ENCODE data around the gene NOL3. TPM values are rescaled to one million over a fixed set of nuclear protein-coding genes. Genes with fewer than 3 reads are reported as not detected.

The NOL3 gene
- total and polyA plus RNA-seq, 2 of the 13 experiments (the other 11 are each of a cell fraction or from before 2014, with no cell fraction given) = 5.7 to 20.5 TPM

- 0 out of 2 replicates have a peak, but pooled peaks have one; percentile 32 for TF ChIP-seq THAP9 (CRISPR knock-in tag; IDR thresholded peaks at IDR 0.05; ENCODE audit: borderline replicate concordance)
- TF ChIP-seq PCBP1 (IDR thresholded peaks at IDR 0.05; ENCODE audit: borderline replicate concordance, low read depth, low read length) = 0 out of 2 replicates have a peak, but pooled peaks have one; percentile 52
- TF ChIP-seq ZNF501 (CRISPR knock-in tag; IDR thresholded peaks at IDR 0.05) = peak; percentile 72
- 0 out of 2 replicates have a peak, but pooled peaks have one; percentile 4 for TF ChIP-seq CTCF (CRISPR knock-in tag; IDR thresholded peaks at IDR 0.05)
- TF ChIP-seq HOXD1 (CRISPR knock-in tag; IDR thresholded peaks at IDR 0.05) = 0 out of 2 replicates have a peak, but pooled peaks have one; percentile 16
- no peak for TF ChIP-seq NONO (IDR thresholded peaks at IDR 0.05)
- peak; percentile 54; the same call in 1 of the 2 replicates for TF ChIP-seq NONO (CRISPR knock-in tag; conservative IDR thresholded peaks at IDR 0.05)
- no peak for TF ChIP-seq YY1 (IDR thresholded peaks at IDR 0.05; ENCODE audit: insufficient read depth, insufficient replicate concordance, low read depth, low read length)
- TF ChIP-seq AGO1 (IDR thresholded peaks at IDR 0.05; ENCODE audit: low read depth, low read length, poor library complexity, severe bottlenecking) = peak; percentile 95
- TF ChIP-seq CREM (IDR thresholded peaks at IDR 0.05) = no peak
- no peak for TF ChIP-seq CREM (CRISPR knock-in tag; IDR thresholded peaks at IDR 0.05)
- TF ChIP-seq SNRNP70 (IDR thresholded peaks at IDR 0.05; ENCODE audit: low read depth, low read length) = peak; percentile 93
- peak; percentile 78; the same call in 1 of the 2 replicates for TF ChIP-seq SSRP1 (CRISPR knock-in tag; IDR thresholded peaks at IDR 0.05)
- 0 out of 2 replicates have a peak, but pooled peaks have one; percentile 25 for TF ChIP-seq TARDBP (CRISPR knock-in tag; IDR thresholded peaks at IDR 0.05)
- peak; percentile 17; the same call in 1 of the 2 replicates for TF ChIP-seq GABPB1 (CRISPR knock-in tag; IDR thresholded peaks at IDR 0.05)
- TF ChIP-seq NCOA1 (CRISPR knock-in tag; IDR thresholded peaks at IDR 0.05) = no peak
- peak; percentile 20; the same call in 1 of the 2 replicates for TF ChIP-seq ZNF142 (CRISPR knock-in tag; IDR thresholded peaks at IDR 0.05)
- TF ChIP-seq U2AF2 (IDR thresholded peaks at IDR 0.05; ENCODE audit: low read depth, low read length) = no peak
- no peak for TF ChIP-seq ATF1 (CRISPR knock-in tag; IDR thresholded peaks at IDR 0.05)
These were observed 20.9 kb upstream of the NOL3 start (continued) for GRCh38 chr16:67149276-67150046.
